ENCODE results near the gene HOXD8. TPM values are rescaled to one million over a fixed set of nuclear protein-coding genes. Genes with fewer than 3 reads are reported as not detected.

The HOXD8 gene
- total RNA-seq, 1 donor from 2014 or later = not detected

DNA sequence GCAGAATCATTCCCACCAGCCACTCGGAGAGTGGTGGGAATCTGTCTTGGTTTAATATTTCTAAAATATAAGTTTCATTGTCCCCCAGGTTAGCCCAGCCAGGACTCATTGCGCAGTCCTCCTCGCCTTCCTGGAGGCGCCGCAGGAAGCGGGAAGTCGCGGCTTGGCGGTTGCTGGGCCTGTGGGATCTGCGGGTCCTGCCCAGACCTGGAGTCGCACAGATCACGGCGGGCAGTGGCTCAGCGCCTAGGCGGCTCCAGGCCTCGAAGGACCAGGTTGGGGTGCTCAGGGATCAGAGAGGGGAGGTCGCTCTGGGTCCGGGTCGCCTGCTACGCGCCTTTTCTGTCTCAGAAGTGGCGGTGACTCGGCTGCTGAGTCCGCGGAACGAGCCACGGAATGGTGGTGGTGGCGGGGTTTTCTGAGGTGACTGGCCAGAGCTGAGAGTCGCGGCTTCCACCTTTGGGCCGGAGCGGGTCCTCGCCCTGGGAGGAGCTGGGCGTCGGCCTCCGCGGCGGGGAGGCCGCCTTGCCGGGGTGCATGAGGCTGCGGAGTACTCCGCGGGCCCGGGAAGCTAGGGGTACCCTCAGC lies 30.3 kb downstream of the HOXD8 start:
- H3K27me3 ChIP-seq = peaks cover 100% of the 10 kb centered on the region
- H2AFZ ChIP-seq (replicated peaks) = no peak overlapping the region
- no peak overlapping the region for H3K4me3 Mint-ChIP-seq
- no peak overlapping the region for H3K27ac Mint-ChIP-seq
- no peak overlapping the region for H3K9ac ChIP-seq
- peaks cover 9% of the 10 kb centered on the region for H3K4me1 Mint-ChIP-seq
- no peak overlapping the region for H3K4me2 ChIP-seq
- H3K27ac ChIP-seq = no peak overlapping the region
- no peaks in the 10 kb centered on the region for H3K36me3 ChIP-seq
- H3F3A ChIP-seq (ENCODE audit: low read depth) = no peaks in the 10 kb centered on the region
- peak; percentile 35 for DNase-seq (ENCODE audit: low spot score)
- TF ChIP-seq EZH2phosphoT487 (IDR thresholded peaks at IDR 0.05) (peak; percentile 92), EZH2 (IDR thresholded peaks at IDR 0.05) (peak; percentile 95)
- TF ChIP-seq, protein P1, sequence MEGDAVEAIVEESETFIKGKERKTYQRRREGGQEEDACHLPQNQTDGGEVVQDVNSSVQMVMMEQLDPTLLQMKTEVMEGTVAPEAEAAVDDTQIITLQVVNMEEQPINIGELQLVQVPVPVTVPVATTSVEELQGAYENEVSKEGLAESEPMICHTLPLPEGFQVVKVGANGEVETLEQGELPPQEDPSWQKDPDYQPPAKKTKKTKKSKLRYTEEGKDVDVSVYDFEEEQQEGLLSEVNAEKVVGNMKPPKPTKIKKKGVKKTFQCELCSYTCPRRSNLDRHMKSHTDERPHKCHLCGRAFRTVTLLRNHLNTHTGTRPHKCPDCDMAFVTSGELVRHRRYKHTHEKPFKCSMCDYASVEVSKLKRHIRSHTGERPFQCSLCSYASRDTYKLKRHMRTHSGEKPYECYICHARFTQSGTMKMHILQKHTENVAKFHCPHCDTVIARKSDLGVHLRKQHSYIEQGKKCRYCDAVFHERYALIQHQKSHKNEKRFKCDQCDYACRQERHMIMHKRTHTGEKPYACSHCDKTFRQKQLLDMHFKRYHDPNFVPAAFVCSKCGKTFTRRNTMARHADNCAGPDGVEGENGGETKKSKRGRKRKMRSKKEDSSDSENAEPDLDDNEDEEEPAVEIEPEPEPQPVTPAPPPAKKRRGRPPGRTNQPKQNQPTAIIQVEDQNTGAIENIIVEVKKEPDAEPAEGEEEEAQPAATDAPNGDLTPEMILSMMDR (IDR thresholded peaks at IDR 0.05) = no peak
- H3K9me3 Mint-ChIP-seq = peaks cover 11% of the 10 kb centered on the region
- H3K4me1 ChIP-seq = no peaks in the 10 kb centered on the region
- H3K27me3 Mint-ChIP-seq (ENCODE audit: insufficient read depth, low read depth) = peaks cover 91% of the 10 kb centered on the region
- H3K4me3 ChIP-seq = no peak overlapping the region
- peaks cover 98% of the 10 kb centered on the region for H4K20me1 ChIP-seq (ENCODE audit: low read depth)
- no peaks in the 10 kb centered on the region for H3K9me3 ChIP-seq (ENCODE audit: low read depth)
- no peaks in the 10 kb centered on the region for H3K79me2 ChIP-seq (ENCODE audit: low read depth)
- H3K36me3 Mint-ChIP-seq = no peaks in the 10 kb centered on the region

DNA sequence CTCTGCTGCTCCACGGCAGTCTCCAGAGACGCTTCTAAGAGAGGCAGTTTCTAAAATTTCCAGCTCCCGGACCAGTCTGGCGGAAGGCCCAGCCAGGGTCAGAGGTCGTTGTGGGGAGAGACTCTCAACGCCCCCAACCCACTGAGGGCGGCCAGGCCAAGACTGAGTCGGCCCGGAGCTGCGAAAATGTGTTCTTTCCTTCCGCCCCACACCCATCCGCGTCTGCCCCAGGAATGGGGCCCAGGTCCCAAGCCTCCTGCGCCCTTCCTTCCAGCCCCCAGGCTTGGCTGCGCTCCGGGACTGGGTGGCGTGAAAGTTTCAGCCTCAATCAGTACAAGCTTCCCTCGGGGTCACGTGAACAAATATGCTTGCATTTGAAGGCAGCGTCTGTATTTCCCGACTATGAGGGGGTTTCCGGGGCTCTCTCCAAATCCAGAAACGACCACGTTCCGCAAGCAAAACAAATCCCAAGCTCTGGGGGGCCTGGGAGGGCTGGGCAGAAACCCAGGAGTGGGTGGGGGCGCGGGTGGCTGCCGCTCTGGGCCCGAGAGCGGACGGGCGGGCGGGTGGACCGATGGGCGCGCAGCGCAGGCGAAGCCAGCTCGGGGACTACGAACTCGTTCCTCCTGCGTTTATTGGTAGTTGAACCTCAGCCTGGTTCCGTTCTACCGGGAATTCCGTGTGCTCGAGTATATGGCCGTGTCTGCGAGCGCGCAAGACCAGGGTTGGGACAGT lies 30.9 kb downstream of the HOXD8 start:
- no peak overlapping the region for H3K4me3 Mint-ChIP-seq
- peaks cover 11% of the 10 kb centered on the region for H3K9me3 Mint-ChIP-seq
- peaks cover 91% of the 10 kb centered on the region for H3K27me3 Mint-ChIP-seq (ENCODE audit: insufficient read depth, low read depth)
- Histone ChIP-seq H3K36me3 (no peaks in the 10 kb centered on the region), H3F3A (ENCODE audit: low read depth) (no peaks in the 10 kb centered on the region), H3K4me2 (no peak overlapping the region), H3K27me3 (peaks cover 100% of the 10 kb centered on the region), H3K9me3 (ENCODE audit: low read depth) (no peaks in the 10 kb centered on the region), H3K79me2 (ENCODE audit: low read depth) (no peaks in the 10 kb centered on the region), H4K20me1 (ENCODE audit: low read depth) (peaks cover 98% of the 10 kb centered on the region), H3K9ac (no peak overlapping the region), H3K4me1 (no peaks in the 10 kb centered on the region), H2AFZ (replicated peaks) (no peak overlapping the region), H3K27ac (no peak overlapping the region), H3K4me3 (no peak overlapping the region)
- H3K36me3 Mint-ChIP-seq = no peaks in the 10 kb centered on the region
- H3K4me1 Mint-ChIP-seq = peaks cover 9% of the 10 kb centered on the region
- H3K27ac Mint-ChIP-seq = no peak overlapping the region
- TF ChIP-seq, protein P1 (IDR thresholded peaks at IDR 0.05) = no peak
- TF ChIP-seq EZH2 (IDR thresholded peaks at IDR 0.05) (peak; percentile 87), EZH2phosphoT487 (IDR thresholded peaks at IDR 0.05) (peak; percentile 79)
- no peak for DNase-seq (ENCODE audit: low spot score)

DNA sequence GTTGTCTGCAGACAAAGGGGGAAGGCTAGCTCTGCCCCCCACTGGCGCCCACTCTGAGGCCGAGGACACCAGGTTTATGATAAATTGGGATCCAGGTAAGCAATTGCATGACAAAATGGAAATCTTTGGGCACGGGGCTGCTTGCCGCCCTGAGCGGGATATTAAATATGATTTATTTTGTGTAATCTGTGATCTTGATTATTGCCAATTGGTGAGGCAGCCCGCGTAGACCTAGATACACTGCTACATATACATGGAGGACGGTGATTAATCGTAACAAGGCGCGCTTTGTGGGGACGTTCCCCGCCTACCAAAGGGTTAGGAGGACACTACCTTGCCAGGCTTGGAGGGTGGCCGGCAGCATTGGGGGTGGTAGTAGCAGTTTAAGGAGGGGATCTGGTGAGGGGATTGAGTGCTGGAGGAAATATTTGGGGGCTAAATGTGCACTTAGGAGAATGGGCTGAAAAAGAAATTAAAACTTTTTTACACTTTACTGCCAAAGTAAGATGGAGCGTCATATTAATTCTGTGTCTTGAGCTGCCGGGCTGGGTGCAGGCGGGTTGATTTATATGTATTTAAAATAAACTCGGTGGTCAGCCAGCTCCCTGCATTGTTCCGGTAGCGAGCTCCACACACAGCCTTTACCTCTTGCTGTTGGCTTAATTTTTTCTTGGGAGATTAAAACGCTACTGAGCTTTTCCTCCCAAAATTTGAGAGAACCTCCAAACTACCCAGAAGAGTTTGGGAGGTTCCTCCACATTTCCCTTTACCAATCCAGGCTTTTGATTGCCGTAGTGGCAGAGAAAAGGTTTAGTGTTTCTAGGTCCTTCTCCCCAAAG lies 31.7 kb downstream of the HOXD8 start:
- peaks cover 100% of the 10 kb centered on the region for H3K27me3 ChIP-seq
- no peak overlapping the region for H3K4me3 Mint-ChIP-seq
- H3K36me3 Mint-ChIP-seq = no peaks in the 10 kb centered on the region
- no peaks in the 10 kb centered on the region for H3F3A ChIP-seq (ENCODE audit: low read depth)
- no peaks in the 10 kb centered on the region for H3K36me3 ChIP-seq
- peaks cover 99% of the 10 kb centered on the region for H4K20me1 ChIP-seq (ENCODE audit: low read depth)
- no peak overlapping the region for H2AFZ ChIP-seq (replicated peaks)
- DNase-seq (ENCODE audit: low spot score) = no peak
- no peak overlapping the region for H3K4me2 ChIP-seq
- no peak overlapping the region for H3K9ac ChIP-seq
- no peak overlapping the region for H3K4me3 ChIP-seq
- H3K4me1 Mint-ChIP-seq = peaks cover 9% of the 10 kb centered on the region
- peak; percentile 36 for TF ChIP-seq EZH2phosphoT487 (IDR thresholded peaks at IDR 0.05)
- no peak for TF ChIP-seq EZH2 (IDR thresholded peaks at IDR 0.05)
- H3K9me3 Mint-ChIP-seq = peaks cover 11% of the 10 kb centered on the region
- peaks cover 90% of the 10 kb centered on the region for H3K27me3 Mint-ChIP-seq (ENCODE audit: insufficient read depth, low read depth)
- H3K27ac ChIP-seq = no peak overlapping the region
- H3K9me3 ChIP-seq (ENCODE audit: low read depth) = no peaks in the 10 kb centered on the region
- H3K27ac Mint-ChIP-seq = no peak overlapping the region
- H3K4me1 ChIP-seq = no peaks in the 10 kb centered on the region
- no peaks in the 10 kb centered on the region for H3K79me2 ChIP-seq (ENCODE audit: low read depth)

All from neural progenitor cell (in vitro differentiated cells).